PC-3 (cell line): Measurements from ENCODE around the gene FIGNL1. TPM values are rescaled to one million over a fixed set of nuclear protein-coding genes. Genes with fewer than 3 reads are reported as not detected.

ENCODE experiments used
- ATAC-seq: fragments of 200-7000 bp; cut with Tn5 transposase; 2 replicates; pipeline ENCODE4 v1.9.1; 2020; ENCODE audit warnings: mild to moderate bottlenecking, moderate library complexity
- BruUV-seq: library from RNA; stranded (reverse); fragments of 400-500 nt; replicated peaks from 2 replicates; lab custom pipeline; 2021; lab: Mats Ljungman, UMichigan
- CTCF ChIA-PET: fragments of 300-600 bp; sonication (Branson Sonifier 250); formaldehyde crosslinking; loops from one replicate; lab custom pipeline; 2022; ENCODE audit warnings: antibody characterized with exemption; lab: Charles Lee
- POLR2A ChIA-PET: fragments of 300-600 bp; sonication (Branson Sonifier 250); formaldehyde crosslinking; loops from one replicate; lab custom pipeline; 2022; ENCODE audit warnings: antibody characterized with exemption; ENCODE audit not compliant: unreplicated experiment; lab: Charles Lee
- DNase-seq: peaks from one replicate; pipeline ENCODE4 v3.0.0-alpha.2; 2015
- H2AFZ ChIP-seq: fragments of 300-600 bp; sonication (generic); 2 replicates; pipeline ENCODE4 v1.6.0; 2016; ENCODE audit warnings: antibody characterized with exemption, low read length
- H3F3A ChIP-seq: fragments of 300-600 bp; sonication (generic); one replicate; pipeline ENCODE4 v1.6.0; 2017; ENCODE audit warnings: antibody characterized with exemption, low read length, control low read depth, mild to moderate bottlenecking; ENCODE audit not compliant: unreplicated experiment
- H3K27ac ChIP-seq: fragments of 300-600 bp; sonication (generic); 2 replicates; pipeline ENCODE4 v1.5.1; 2016; ENCODE audit warnings: mild to moderate bottlenecking, low read length
- H3K27me3 ChIP-seq: fragments of 300-600 bp; sonication (generic); 2 replicates; pipeline ENCODE4 v1.6.1; 2016; ENCODE audit warnings: low read length, mixed read lengths
- H3K36me3 ChIP-seq: fragments of 300-600 bp; sonication (generic); 2 replicates; pipeline ENCODE4 v1.6.1; 2016; ENCODE audit warnings: low read depth, mixed run types, low read length, mixed read lengths
- H3K4me1 ChIP-seq: fragments of 300-600 bp; sonication (generic); 2 replicates; pipeline ENCODE4 v1.5.1; 2016; ENCODE audit warnings: low read length; ENCODE audit not compliant: insufficient read depth
- H3K4me2 ChIP-seq: fragments of 300-600 bp; sonication (generic); 2 replicates; pipeline ENCODE4 v1.6.0; 2016; ENCODE audit warnings: low read length
- H3K4me3 ChIP-seq: fragments of 300-600 bp; sonication (generic); 2 replicates; pipeline ENCODE4 v1.5.1; 2016; ENCODE audit warnings: mild to moderate bottlenecking, low read length, mixed read lengths
- H3K79me2 ChIP-seq: fragments of 300-600 bp; sonication (generic); 2 replicates; pipeline ENCODE4 v1.6.1; 2017; ENCODE audit warnings: low read length, mixed read lengths
- H3K9ac ChIP-seq: fragments of 300-600 bp; sonication (generic); 2 replicates; pipeline ENCODE4 v1.6.0; 2016; ENCODE audit warnings: mild to moderate bottlenecking, low read length
- H3K9me2 ChIP-seq: fragments of 300-600 bp; sonication (generic); replicated peaks from 2 replicates; pipeline ENCODE4 v1.6.1; 2016; ENCODE audit warnings: mixed run types, low read length, mixed read lengths
- H3K9me3 ChIP-seq: fragments of 300-600 bp; sonication (generic); 2 replicates; pipeline ENCODE4 v1.6.1; 2016; ENCODE audit warnings: low read length, mixed read lengths
- H4K20me1 ChIP-seq: fragments of 300-600 bp; sonication (generic); 2 replicates; pipeline ENCODE4 v1.6.1; 2016; ENCODE audit warnings: low read length, mixed read lengths
- CTCF ChIP-seq: fragments of 300-600 bp; sonication (generic); conservative IDR thresholded peaks from 2 replicates; pipeline ENCODE4 v1.5.1; 2017; ENCODE audit warnings: antibody characterized with exemption, low read depth, mild to moderate bottlenecking, low read length
- EZH2 ChIP-seq: fragments of 300-600 bp; sonication (generic); IDR thresholded peaks from one replicate; pipeline ENCODE4 v1.6.1; 2017; ENCODE audit warnings: antibody characterized with exemption, mild to moderate bottlenecking, low read length; ENCODE audit not compliant: unreplicated experiment
- EZH2phosphoT487 ChIP-seq: fragments of 300-600 bp; sonication (generic); IDR thresholded peaks from 2 replicates; pipeline ENCODE4 v1.6.1; 2018; ENCODE audit warnings: mild to moderate bottlenecking, antibody characterized with exemption, low read length, borderline replicate concordance
- intact Hi-C: fragments of 100-400 bp; cut with micrococcal nuclease; formaldehyde crosslinking; loops from 2 replicates; pipeline ENCODE4 v1.9.0; 2023
- total RNA-seq: library from RNA; depleted of rRNA; stranded (reverse); fragments of >200 nt; gene quantifications from 2 replicates; pipeline ENCODE4 v1.2.3, GENCODE V29; 2014

The FIGNL1 gene
- total RNA-seq, 1 experiment from 2014 or later: 27.2 TPM

DNA sequence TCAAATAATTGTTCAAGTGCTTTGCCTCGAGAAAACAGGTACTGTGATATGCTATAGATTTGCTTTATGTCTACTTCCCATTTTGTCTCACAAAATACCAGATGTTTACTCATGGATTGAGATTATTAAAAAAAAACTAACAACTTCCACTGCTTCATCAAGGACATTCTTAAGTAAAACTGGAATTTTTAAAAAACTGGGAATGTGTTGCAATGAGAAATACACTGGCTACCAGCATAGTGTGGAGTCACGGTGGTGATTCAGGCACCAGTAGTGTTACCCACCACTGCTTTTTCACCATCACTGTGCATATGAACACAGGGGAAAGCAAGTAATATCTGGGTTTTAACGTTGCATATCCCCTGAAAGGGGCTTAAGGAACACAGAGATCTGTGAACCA lies 21.2 kb downstream of the FIGNL1 start:
- H3K4me1 ChIP-seq: no peaks in the 10 kb centered on the region
- no peaks in the 10 kb centered on the region for H4K20me1 ChIP-seq
- H3K27ac ChIP-seq: no peak overlapping the region
- TF ChIP-seq EZH2phosphoT487: no peak
- TF ChIP-seq EZH2: no peak
- TF ChIP-seq CTCF: no peak
- DNase-seq: no peak
- H3K4me2 ChIP-seq: no peak overlapping the region
- H3K9me2 ChIP-seq: no peaks in the 10 kb centered on the region
- intact Hi-C loops: no loop called here
- no peaks in the 10 kb centered on the region for H3K9me3 ChIP-seq
- POLR2A ChIA-PET: no interaction called here
- H3K36me3 ChIP-seq: no peaks in the 10 kb centered on the region
- no peak overlapping the region for H2AFZ ChIP-seq
- CTCF ChIA-PET: no interaction called here
- ATAC-seq: no peak
- no peak overlapping the region for H3K9ac ChIP-seq
- H3K79me2 ChIP-seq: no peaks in the 10 kb centered on the region
- no peaks in the 10 kb centered on the region for H3K27me3 ChIP-seq
- H3F3A ChIP-seq: no peaks in the 10 kb centered on the region
- BruUV-seq: no TSS peak
- H3K4me3 ChIP-seq: no peak overlapping the region

- POLR2A ChIA-PET: no interaction called here
These were observed 22.6 kb downstream of the FIGNL1 start for GRCh38 chr7:50427518-50427917.

More at GRCh38 chr7:50427518-50427917, 22.6 kb downstream of the FIGNL1 start:
- no peaks in the 10 kb centered on the region for H4K20me1 ChIP-seq
- ATAC-seq (no peak), DNase-seq (no peak)
- H3K27me3 ChIP-seq: no peaks in the 10 kb centered on the region
- intact Hi-C loops: no loop called here
- no peak for TF ChIP-seq EZH2phosphoT487
- no peak for TF ChIP-seq CTCF
- no peak for TF ChIP-seq EZH2
- H3K9me2 ChIP-seq: no peaks in the 10 kb centered on the region
- no peaks in the 10 kb centered on the region for H3K4me1 ChIP-seq
- H3K9ac ChIP-seq: no peak overlapping the region
- H3K4me3 ChIP-seq: no peak overlapping the region
- no peak overlapping the region for H2AFZ ChIP-seq
- no peak overlapping the region for H3K27ac ChIP-seq
- no peak overlapping the region for H3K4me2 ChIP-seq
- no peaks in the 10 kb centered on the region for H3F3A ChIP-seq
- no peaks in the 10 kb centered on the region for H3K79me2 ChIP-seq
- no TSS peak for BruUV-seq
- no peaks in the 10 kb centered on the region for H3K36me3 ChIP-seq
- no peaks in the 10 kb centered on the region for H3K9me3 ChIP-seq
- CTCF ChIA-PET: no interaction called here
